GM18861 (cell line): ENCODE measurements around the gene HSD17B4.
"Not testable (repeated sequence)": the region's sequence is repeated elsewhere in the genome, so short reads cannot be mapped to it uniquely, and the experiment has no call there.

Experiments
- ATAC-seq: cut with Tn5 transposase; IDR thresholded peaks from one replicate; pipeline ENCODE4 v1.9.1; 2021; ENCODE audit not compliant: unreplicated experiment

HSD17B4 gene

DNA sequence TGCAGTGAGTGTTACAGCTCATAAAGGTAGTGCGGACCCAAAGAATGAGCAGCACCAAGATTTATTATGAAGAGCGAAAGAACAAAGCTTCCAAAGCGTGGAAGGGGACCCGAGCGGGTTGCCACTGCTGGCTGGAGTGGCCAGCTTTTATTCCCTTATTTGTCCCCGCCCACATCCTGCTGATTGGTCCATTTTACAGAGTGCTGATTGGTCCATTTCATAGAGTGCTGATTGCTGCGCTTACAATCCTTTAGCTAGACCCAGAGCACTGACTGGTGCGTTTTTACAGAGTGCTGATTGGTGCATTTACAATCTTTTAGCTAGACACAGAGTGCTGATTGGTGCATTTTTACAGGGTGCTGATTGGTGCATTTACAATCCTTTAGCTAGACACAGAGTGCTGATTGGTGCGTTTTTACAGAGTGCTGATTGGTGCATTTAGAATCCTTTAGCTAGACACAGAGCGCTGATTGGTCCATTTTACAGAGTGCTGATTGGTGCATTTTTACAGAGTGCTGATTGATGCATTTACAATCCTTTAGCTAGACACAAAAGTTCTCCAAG, 19.5 kb upstream of the HSD17B4 start:
- not testable (repeated sequence) for ATAC-seq

DNA sequence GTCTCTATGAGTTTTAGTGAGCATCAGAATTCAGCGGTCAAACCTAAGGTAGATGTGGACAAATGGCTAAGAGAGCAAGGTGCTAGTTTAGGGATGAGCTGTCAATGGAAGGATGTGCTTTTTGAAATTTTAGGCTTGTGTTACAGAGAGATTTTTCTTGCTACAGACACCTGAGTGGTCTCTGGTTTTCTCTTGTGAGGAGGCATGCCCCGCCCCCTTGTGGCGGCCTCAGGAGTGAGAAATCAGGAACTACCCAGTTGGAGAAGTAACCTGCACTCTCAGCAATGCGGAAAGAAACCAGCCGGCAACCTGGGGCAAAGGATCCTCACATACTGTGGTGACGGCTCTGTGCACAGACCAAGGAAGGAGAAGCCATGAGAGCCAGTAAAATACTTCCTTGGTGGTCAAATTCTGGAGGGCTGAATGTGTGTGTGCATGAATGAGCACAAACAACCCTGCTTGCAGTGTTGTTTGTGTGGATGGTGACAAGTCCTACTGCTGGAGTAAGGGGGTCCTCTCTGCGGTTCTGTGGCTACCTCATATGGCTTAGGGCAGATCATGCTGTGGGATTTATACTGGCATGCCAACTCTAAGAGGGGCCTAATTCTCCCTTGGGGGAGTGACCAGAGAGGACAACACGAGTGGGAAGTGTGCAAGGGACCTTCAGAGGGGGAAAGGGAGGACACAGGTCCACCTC, 16.7 kb upstream of the HSD17B4 start:
- peak; percentile 92 for ATAC-seq

GRCh38 chr5:119437785-119438586, 14.3 kb upstream of the HSD17B4 start:
- ATAC-seq = not testable (repeated sequence)

DNA sequence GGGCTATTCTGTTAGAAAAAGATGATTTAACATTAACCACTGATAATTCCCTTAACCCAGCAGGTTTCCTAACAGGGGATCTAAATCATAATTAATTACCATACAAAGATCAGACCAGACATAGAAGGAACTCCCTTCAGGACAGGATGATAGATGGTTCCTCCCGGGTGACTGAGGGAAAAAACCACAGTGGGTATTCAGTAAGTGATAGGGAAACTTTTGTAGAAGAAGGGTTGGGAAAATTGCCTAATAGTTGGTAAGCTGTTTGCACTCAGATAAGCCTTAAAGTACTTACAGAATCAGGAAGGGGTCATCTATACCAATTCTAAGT, 13.7 kb upstream of the HSD17B4 start:
- ATAC-seq = not testable (repeated sequence)

DNA sequence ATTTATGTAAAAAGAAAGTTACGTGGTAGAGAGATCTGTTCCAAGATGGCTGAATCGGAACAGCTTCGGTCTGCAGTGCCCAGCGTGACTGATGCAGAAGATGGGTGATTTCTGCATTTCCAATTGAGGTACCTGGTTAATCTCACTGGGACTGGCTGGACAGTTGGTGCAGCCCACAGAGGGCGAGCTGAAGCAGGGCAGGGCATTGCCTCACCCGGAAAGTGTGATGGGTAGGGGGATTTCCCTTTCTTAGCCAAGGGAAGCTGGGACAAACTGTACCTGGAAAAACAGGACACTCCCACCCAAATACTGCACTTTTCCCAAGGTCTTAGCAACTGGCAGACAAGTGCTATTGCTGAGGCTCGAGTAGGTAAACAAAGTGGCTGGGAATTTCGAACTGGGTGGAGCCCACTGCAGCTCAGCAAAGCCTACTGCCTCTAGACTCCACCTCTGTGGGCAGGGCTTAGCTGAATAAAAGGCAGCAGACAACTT, 13.1 kb upstream of the HSD17B4 start:
- ATAC-seq = no peak

GRCh38 chr5:119439632-119440031, 12.7 kb upstream of the HSD17B4 start:
- not testable (repeated sequence) for ATAC-seq

GRCh38 chr5:119444643-119445042, 7.7 kb upstream of the HSD17B4 start:
- ATAC-seq = not testable (repeated sequence)

DNA sequence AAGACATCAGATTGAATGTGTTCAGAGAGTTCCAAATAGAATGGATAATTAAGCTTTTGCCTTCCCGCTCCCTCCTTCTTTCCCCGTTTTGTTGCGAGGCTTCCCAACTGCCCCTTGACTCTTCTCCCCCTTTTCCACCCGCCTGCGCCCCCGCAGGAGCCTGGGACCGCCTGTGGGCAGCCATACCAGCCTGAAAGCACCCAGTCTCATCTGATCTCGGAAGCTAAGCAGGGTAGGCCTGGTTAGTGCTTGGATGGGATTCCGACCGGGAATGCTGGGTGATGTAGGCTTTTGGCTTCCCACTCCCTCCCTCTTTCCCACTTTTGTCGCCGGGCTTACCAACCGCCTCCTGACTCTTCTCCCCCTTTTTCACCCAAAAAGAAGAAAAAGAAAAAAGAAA, 6.8 kb upstream of the HSD17B4 start:
- ATAC-seq = no peak

DNA sequence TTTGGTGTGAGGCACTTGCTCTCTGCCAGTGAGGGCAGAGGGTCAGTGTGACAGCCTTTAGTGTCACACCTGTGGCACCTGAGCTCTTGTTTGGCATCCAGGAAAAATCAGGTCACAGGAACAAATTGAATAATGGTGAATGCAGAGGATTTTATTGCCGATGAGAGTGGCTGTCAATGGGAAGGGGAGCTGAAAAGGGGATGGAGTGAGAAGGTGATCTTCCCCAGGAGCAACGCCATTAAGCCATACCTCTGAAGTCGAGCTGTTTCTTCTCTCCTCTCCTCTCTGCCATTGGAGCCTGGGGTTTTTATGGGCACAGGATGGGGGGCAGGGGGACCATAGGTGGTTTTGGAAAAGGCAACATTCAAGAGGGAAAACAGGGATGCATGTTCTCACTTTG, 2.4 kb upstream of the HSD17B4 start:
- no peak for ATAC-seq

- not testable (repeated sequence) for ATAC-seq
These were observed 1.7 kb upstream of the HSD17B4 start for GRCh38 chr5:119450627-119451026.

GRCh38 chr5:119451561-119451960, 736 bp upstream of the HSD17B4 start:
- no peak for ATAC-seq

GRCh38 chr5:119452060-119452372, 281 bp upstream of the HSD17B4 start:
- peak; percentile 4 for ATAC-seq

DNA sequence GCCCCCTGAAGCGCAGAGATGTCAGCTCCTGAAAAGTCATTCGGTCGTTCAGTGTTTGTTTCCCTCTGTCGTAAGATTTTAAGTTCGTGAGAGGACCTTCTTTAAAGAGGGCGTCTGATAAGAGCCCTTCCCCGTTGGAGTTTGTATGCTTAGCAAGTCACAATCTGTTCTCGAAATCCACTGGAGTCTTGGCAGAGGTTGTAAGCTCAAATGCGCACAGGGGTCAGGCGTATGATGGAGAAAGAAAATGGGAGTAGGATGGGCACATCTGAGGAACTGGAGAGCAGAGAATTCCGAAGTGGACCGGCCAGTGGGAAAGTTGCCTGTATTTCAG, 710 bp downstream of the HSD17B4 start:
- peak; percentile 8 for ATAC-seq

- no peak for ATAC-seq
These were observed 1.9 kb downstream of the HSD17B4 start for GRCh38 chr5:119454171-119454570.

DNA sequence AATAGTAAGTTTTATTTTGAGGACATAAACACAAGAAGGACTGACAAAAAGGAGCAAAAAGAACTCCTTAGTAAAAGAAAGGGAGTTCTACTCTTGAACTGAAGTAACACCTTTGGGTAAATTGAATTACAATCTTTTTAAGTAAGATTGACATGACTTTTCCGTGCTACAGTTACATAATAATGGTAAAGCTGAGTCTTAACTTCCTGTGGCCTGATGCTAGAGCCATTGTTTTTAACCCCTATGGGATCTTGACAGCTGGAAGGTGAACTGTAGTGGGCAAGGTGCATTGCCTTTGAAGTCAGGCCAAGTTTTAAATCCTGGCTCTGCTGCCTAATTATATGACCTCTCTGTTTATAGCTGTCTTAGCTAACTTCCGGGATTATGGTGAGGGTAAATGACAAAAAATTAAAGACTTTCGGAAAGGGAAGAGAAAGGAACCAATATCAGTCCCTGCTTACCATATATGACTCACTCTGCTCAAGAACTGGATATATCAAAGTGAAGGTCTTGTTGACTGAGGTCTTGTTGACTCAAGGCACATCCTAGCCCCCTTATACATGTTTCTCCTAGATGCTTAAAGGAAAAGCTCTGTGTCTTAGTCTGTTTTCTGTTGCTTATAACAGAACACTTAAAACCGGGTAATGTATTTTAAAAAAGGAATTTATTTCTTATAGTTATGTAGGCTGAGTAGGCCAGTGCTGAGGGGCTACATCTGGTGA, 6.8 kb downstream of the HSD17B4 start:
- no peak for ATAC-seq

GRCh38 chr5:119465640-119466039, 13.3 kb downstream of the HSD17B4 start:
- no peak for ATAC-seq

- ATAC-seq = no peak
These were observed 16.0 kb downstream of the HSD17B4 start for GRCh38 chr5:119468286-119468685.

GRCh38 chr5:119470105-119470763, 17.9 kb downstream of the HSD17B4 start:
- peak; percentile 37 for ATAC-seq

DNA sequence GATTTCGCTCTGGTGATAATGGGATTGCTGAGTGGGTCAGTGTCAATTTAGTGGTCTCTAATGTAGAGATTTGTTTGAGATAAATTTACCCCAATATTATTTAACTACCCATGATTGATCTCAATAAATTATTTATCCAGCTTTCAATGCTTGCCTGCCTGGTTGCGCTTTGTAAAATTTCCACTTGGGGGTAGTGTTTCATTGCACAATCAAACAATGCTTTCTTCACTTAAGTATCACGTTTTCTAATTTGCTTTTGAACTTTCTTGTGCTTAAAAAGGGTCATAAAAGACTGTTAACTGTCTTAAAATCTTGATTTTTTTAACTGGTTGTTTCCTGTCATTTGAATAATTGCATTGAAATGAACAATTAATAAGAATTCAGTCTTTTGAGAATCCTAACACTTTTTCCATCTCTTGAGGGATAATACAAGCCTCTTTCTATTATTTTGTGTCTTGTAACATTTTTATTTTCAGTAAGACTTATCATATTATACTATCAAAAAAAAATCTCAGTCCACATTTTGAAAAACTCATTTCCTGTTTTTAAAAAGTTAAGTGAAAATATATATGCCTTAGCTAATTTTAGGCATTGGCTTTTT, 18.7 kb downstream of the HSD17B4 start:
- peak; percentile 64 for ATAC-seq

DNA sequence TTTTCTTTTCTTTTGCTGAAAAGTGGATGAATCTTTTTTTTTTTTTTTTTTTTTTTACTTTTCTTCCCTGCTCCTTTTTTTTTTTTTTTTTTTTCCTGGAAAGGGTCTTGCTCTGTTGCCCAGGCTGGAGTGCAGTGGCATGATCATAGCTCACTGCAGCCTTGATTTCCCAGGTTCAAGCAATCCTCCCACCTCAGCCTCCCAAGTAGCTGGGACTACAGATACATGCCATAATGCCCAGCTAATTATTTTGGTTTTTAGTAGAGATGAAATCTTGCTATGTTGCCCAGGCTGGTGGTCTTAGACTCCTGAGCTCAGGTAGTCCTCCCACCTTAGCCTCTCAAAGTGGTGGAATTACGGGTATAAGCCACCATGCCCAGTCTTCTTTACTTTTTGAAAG, 20.9 kb downstream of the HSD17B4 start:
- no peak for ATAC-seq

GRCh38 chr5:119476341-119476740, 24.0 kb downstream of the HSD17B4 start:
- ATAC-seq = no peak
